Lung microvascular endothelial cell (primary cell): ENCODE data around the gene SUFU. TPM values are rescaled to one million over a fixed set of nuclear protein-coding genes. Genes with fewer than 3 reads are reported as not detected.
"Not testable (repeated sequence)": the region's sequence is repeated elsewhere in the genome, so short reads cannot be mapped to it uniquely, and the experiment has no call there.

Source experiments
- DNase-seq, 2 donors: peaks; one replicate each; pipeline versions ENCODE4 v3.0.0 to v3.0.0-alpha.2; 2010; ENCODE audit warnings: low read depth in 2 of 2
- total RNA-seq: library from RNA; depleted of rRNA; stranded (reverse); fragments of >200 nt; gene quantifications from 2 replicates; pipeline ENCODE4 v1.2.1, GENCODE V29; 2014

SUFU gene
- 3.0 and 3.1 TPM in 2 replicates for total RNA-seq

GRCh38 chr10:102503264-102504178 lies at the start of gene SUFU:
TSS of gene SUFU (plus strand) at chr10:102503972. CDS start at chr10:102504153, 181 bp downstream.
- DNase-seq, result peak; percentile 99

- DNase-seq, result not testable (repeated sequence)
Measured at GRCh38 chr10:102454662-102455487, 48.9 kb upstream of the SUFU start.

GRCh38 chr10:102455893-102456471 lies 47.8 kb upstream of the SUFU start:
- DNase-seq, result peak in 1 of 2 donors; percentile 44

GRCh38 chr10:102457591-102458150 lies 46.1 kb upstream of the SUFU start:
- DNase-seq, result no peak

- no peak for DNase-seq
Measured at GRCh38 chr10:102458656-102459055, 45.1 kb upstream of the SUFU start.

GRCh38 chr10:102460836-102461186 lies 43.0 kb upstream of the SUFU start:
- no peak for DNase-seq

- DNase-seq, result peak; percentile 65 to 87
Measured at GRCh38 chr10:102461187-102462054, 42.4 kb upstream of the SUFU start.

- DNase-seq, result no peak
Measured at GRCh38 chr10:102462512-102463054, 41.2 kb upstream of the SUFU start.

GRCh38 chr10:102463983-102464382 lies 39.8 kb upstream of the SUFU start:
- no peak for DNase-seq

GRCh38 chr10:102465466-102465865 lies 38.3 kb upstream of the SUFU start:
- no peak for DNase-seq

- no peak for DNase-seq
Measured at GRCh38 chr10:102467318-102467717, 36.5 kb upstream of the SUFU start.

- no peak for DNase-seq
Measured at GRCh38 chr10:102467971-102468438, 35.8 kb upstream of the SUFU start.

GRCh38 chr10:102468683-102469082 lies 35.1 kb upstream of the SUFU start:
- no peak for DNase-seq

- DNase-seq, result no peak
Measured at GRCh38 chr10:102470579-102471546, 32.9 kb upstream of the SUFU start.

GRCh38 chr10:102473445-102474331 lies 30.1 kb upstream of the SUFU start:
- DNase-seq, result no peak

GRCh38 chr10:102475451-102476040 lies 28.2 kb upstream of the SUFU start:
- DNase-seq, result no peak

GRCh38 chr10:102476466-102477141 lies 27.2 kb upstream of the SUFU start:
- no peak for DNase-seq
